ENCODE measurements around the gene APOBEC4.

DNA sequence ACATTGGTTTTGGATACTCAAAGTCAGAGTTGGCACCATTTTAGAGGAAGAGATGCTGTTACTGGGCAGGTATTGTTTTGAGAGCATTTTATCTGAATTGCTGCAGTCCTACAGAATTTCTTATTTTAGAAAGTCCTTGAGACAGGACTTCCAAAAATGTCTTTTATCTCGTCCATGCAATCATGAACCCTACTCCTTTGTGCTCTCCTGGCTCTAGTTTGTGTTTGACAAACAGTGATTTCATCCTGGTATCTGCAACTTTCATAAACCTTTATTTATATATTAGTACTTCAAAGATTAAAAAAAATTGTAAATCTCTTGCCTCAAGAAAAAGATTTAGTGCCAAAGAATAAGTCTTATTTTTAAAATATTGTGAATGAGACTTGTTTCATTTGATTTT, 12.9 kb downstream of the APOBEC4 start:
- TF ChIP-seq YY1 (IDR thresholded peaks at IDR 0.05; ENCODE audit: low read depth) (no peak), GABPA (IDR thresholded peaks at IDR 0.05; ENCODE audit: low read depth) (no peak), FOXJ3 (CRISPR knock-in tag; IDR thresholded peaks at IDR 0.05) (no peak), EZH2phosphoT487 (IDR thresholded peaks at IDR 0.05; ENCODE audit: borderline replicate concordance, low read depth) (no peak), SIN3A (IDR thresholded peaks at IDR 0.05; ENCODE audit: borderline replicate concordance, low read depth, low read length) (no peak), ELF1 (IDR thresholded peaks at IDR 0.05) (no peak)
- TF ChIP-seq, protein P1, sequence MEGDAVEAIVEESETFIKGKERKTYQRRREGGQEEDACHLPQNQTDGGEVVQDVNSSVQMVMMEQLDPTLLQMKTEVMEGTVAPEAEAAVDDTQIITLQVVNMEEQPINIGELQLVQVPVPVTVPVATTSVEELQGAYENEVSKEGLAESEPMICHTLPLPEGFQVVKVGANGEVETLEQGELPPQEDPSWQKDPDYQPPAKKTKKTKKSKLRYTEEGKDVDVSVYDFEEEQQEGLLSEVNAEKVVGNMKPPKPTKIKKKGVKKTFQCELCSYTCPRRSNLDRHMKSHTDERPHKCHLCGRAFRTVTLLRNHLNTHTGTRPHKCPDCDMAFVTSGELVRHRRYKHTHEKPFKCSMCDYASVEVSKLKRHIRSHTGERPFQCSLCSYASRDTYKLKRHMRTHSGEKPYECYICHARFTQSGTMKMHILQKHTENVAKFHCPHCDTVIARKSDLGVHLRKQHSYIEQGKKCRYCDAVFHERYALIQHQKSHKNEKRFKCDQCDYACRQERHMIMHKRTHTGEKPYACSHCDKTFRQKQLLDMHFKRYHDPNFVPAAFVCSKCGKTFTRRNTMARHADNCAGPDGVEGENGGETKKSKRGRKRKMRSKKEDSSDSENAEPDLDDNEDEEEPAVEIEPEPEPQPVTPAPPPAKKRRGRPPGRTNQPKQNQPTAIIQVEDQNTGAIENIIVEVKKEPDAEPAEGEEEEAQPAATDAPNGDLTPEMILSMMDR (IDR thresholded peaks at IDR 0.05), result no peak
- TF ChIP-seq, protein P2, sequence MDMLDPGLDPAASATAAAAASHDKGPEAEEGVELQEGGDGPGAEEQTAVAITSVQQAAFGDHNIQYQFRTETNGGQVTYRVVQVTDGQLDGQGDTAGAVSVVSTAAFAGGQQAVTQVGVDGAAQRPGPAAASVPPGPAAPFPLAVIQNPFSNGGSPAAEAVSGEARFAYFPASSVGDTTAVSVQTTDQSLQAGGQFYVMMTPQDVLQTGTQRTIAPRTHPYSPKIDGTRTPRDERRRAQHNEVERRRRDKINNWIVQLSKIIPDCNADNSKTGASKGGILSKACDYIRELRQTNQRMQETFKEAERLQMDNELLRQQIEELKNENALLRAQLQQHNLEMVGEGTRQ (IDR thresholded peaks at IDR 0.05; ENCODE audit: borderline replicate concordance, low read depth, low read length), result no peak

All from SK-N-SH (cell line).